DMS 273 treated with DMSO at 0.1 percent for 48 hours (cell line): ENCODE measurements around the gene CFAP161.
A peak's percentile ranks its signal among the peaks of the same experiment; 100 is the strongest.

Experiments
- DNase-seq: peaks from one replicate; lab custom pipeline; 2025; lab: John Stamatoyannopoulos, UW

CFAP161 gene

GRCh38 chr15:81133782-81134461, at the start of gene CFAP161:
CFAP161 (plus strand) TSS chr15:81134270; CDS start chr15:81134330, 60 bp downstream.
- peak; percentile 51 for DNase-seq

GRCh38 chr15:81084716-81085115, 49.4 kb upstream of the CFAP161 start:
- DNase-seq = no peak

GRCh38 chr15:81085213-81085612, 48.9 kb upstream of the CFAP161 start:
- DNase-seq = no peak

GRCh38 chr15:81085898-81086297, 48.2 kb upstream of the CFAP161 start:
- no peak for DNase-seq

GRCh38 chr15:81087066-81087465, 47.0 kb upstream of the CFAP161 start:
- DNase-seq = no peak

GRCh38 chr15:81087694-81088093, 46.4 kb upstream of the CFAP161 start:
- no peak for DNase-seq

GRCh38 chr15:81088470-81089013, 45.5 kb upstream of the CFAP161 start:
- no peak for DNase-seq

- peak; percentile 77 for DNase-seq
Measured at GRCh38 chr15:81091889-81092558, 42.0 kb upstream of the CFAP161 start.

GRCh38 chr15:81092559-81092902, 41.5 kb upstream of the CFAP161 start:
- peak; percentile 57 for DNase-seq

- DNase-seq = no peak
Measured at GRCh38 chr15:81093961-81094360, 40.1 kb upstream of the CFAP161 start.

- DNase-seq = no peak
Measured at GRCh38 chr15:81095690-81096365, 38.2 kb upstream of the CFAP161 start.

GRCh38 chr15:81096398-81096797, 37.7 kb upstream of the CFAP161 start:
- DNase-seq = no peak

GRCh38 chr15:81097116-81097889, 36.8 kb upstream of the CFAP161 start:
- DNase-seq = no peak

GRCh38 chr15:81097890-81098280, 36.2 kb upstream of the CFAP161 start:
- peak; percentile 7 for DNase-seq

- DNase-seq = no peak
Measured at GRCh38 chr15:81098349-81098748, 35.7 kb upstream of the CFAP161 start.

- DNase-seq = no peak
Measured at GRCh38 chr15:81098861-81099651, 35.0 kb upstream of the CFAP161 start.

- DNase-seq = no peak
Measured at GRCh38 chr15:81101894-81102815, 31.9 kb upstream of the CFAP161 start.

GRCh38 chr15:81103857-81104256, 30.2 kb upstream of the CFAP161 start:
- DNase-seq = no peak

- no peak for DNase-seq
Measured at GRCh38 chr15:81105545-81105944, 28.5 kb upstream of the CFAP161 start.

GRCh38 chr15:81106560-81106959, 27.5 kb upstream of the CFAP161 start:
- peak; percentile 10 for DNase-seq
